ENCODE data around the gene APLP2. TPM values are rescaled to one million over a fixed set of nuclear protein-coding genes. Genes with fewer than 3 reads are reported as not detected.

The APLP2 gene
- total RNA-seq, 2 donors from 2014 or later = 493 to 557 TPM

- Histone ChIP-seq H3K9me3 (peaks cover 5% of the 10 kb centered on the region), H3K27me3 (replicated peaks; ENCODE audit: insufficient read depth) (no peaks in the 10 kb centered on the region), H3K4me3 (no peak overlapping the region), H3K36me3 (no peaks in the 10 kb centered on the region), H3K4me1 (ENCODE audit: control insufficient read depth in 1 of 2, low read depth in 2 of 2) (no peaks in the 10 kb centered on the region), H3K27ac (no peak overlapping the region)
- TF ChIP-seq, protein P1, sequence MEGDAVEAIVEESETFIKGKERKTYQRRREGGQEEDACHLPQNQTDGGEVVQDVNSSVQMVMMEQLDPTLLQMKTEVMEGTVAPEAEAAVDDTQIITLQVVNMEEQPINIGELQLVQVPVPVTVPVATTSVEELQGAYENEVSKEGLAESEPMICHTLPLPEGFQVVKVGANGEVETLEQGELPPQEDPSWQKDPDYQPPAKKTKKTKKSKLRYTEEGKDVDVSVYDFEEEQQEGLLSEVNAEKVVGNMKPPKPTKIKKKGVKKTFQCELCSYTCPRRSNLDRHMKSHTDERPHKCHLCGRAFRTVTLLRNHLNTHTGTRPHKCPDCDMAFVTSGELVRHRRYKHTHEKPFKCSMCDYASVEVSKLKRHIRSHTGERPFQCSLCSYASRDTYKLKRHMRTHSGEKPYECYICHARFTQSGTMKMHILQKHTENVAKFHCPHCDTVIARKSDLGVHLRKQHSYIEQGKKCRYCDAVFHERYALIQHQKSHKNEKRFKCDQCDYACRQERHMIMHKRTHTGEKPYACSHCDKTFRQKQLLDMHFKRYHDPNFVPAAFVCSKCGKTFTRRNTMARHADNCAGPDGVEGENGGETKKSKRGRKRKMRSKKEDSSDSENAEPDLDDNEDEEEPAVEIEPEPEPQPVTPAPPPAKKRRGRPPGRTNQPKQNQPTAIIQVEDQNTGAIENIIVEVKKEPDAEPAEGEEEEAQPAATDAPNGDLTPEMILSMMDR (IDR thresholded peaks at IDR 0.05) = no peak
- DNase-seq (ENCODE audit: low spot score) (no peak), ATAC-seq (ENCODE audit: insufficient number of reproducible peaks, low FRiP score, low read depth) (no peak)
Observed at GRCh38 chr11:130178441-130179339, 109.0 kb downstream of the APLP2 start.

GRCh38 chr11:130179396-130180306, 110.0 kb downstream of the APLP2 start:
- H3K27ac ChIP-seq = no peak overlapping the region
- H3K4me1 ChIP-seq (ENCODE audit: control insufficient read depth in 1 of 2, low read depth in 2 of 2) = no peaks in the 10 kb centered on the region
- ATAC-seq (ENCODE audit: insufficient number of reproducible peaks, low FRiP score, low read depth) = no peak
- H3K9me3 ChIP-seq = peaks cover 2% of the 10 kb centered on the region
- TF ChIP-seq, protein P1 (IDR thresholded peaks at IDR 0.05) = no peak
- no peak for DNase-seq (ENCODE audit: low spot score)
- no peak overlapping the region for H3K4me3 ChIP-seq
- no peaks in the 10 kb centered on the region for H3K27me3 ChIP-seq (replicated peaks; ENCODE audit: insufficient read depth)
- H3K36me3 ChIP-seq = no peaks in the 10 kb centered on the region

GRCh38 chr11:130180491-130180890, 110.8 kb downstream of the APLP2 start:
- Histone ChIP-seq H3K36me3 (no peaks in the 10 kb centered on the region), H3K4me3 (no peak overlapping the region), H3K27me3 (replicated peaks; ENCODE audit: insufficient read depth) (no peaks in the 10 kb centered on the region), H3K9me3 (no peaks in the 10 kb centered on the region), H3K4me1 (ENCODE audit: control insufficient read depth in 1 of 2, low read depth in 2 of 2) (no peaks in the 10 kb centered on the region), H3K27ac (no peak overlapping the region)
- TF ChIP-seq, protein P1 (IDR thresholded peaks at IDR 0.05) = no peak
- DNase-seq (ENCODE audit: low spot score) (no peak), ATAC-seq (ENCODE audit: insufficient number of reproducible peaks, low FRiP score, low read depth) (no peak)

GRCh38 chr11:130180896-130181294, 111.2 kb downstream of the APLP2 start:
- Histone ChIP-seq H3K4me3 (no peak overlapping the region), H3K36me3 (no peaks in the 10 kb centered on the region), H3K27me3 (replicated peaks; ENCODE audit: insufficient read depth) (no peaks in the 10 kb centered on the region), H3K4me1 (ENCODE audit: control insufficient read depth in 1 of 2, low read depth in 2 of 2) (no peaks in the 10 kb centered on the region), H3K9me3 (no peaks in the 10 kb centered on the region), H3K27ac (no peak overlapping the region)
- DNase-seq (ENCODE audit: low spot score) (no peak), ATAC-seq (ENCODE audit: insufficient number of reproducible peaks, low FRiP score, low read depth) (no peak)
- TF ChIP-seq, protein P1 (IDR thresholded peaks at IDR 0.05) = no peak

Measured in thoracic aorta (tissue), 2 donors.